PFSK-1 (cell line): ENCODE data around the gene FAM83B.

Source experiments
- POLR2AphosphoS5 ChIP-seq: IDR thresholded peaks from 2 replicates; pipeline ENCODE4 v1.6.1; 2012; ENCODE audit warnings: low read depth, mild to moderate bottlenecking, control low read depth, low read length, moderate library complexity
- SIN3A ChIP-seq: IDR thresholded peaks from 2 replicates; pipeline ENCODE4 v1.6.1; 2012; ENCODE audit warnings: mild to moderate bottlenecking, low read length, moderate library complexity, borderline replicate concordance; ENCODE audit not compliant: insufficient read depth
- TAF1 ChIP-seq: IDR thresholded peaks from 2 replicates; pipeline ENCODE4 v1.6.1; 2012; ENCODE audit warnings: low read length, control low read depth, borderline replicate concordance; ENCODE audit not compliant: insufficient read depth
- TF ChIP-seq, protein P1 (sequence below), 2 experiments: IDR thresholded peaks; 2 replicates each; pipeline versions ENCODE4 v1.6.1 to v1.8.0; 2011 to 2012; ENCODE audit warnings: low read depth in 2 of 2, low read length in 2 of 2, control low read depth in 1 of 2, inconsistent platforms in 1 of 2, mild to moderate bottlenecking in 1 of 2, moderate library complexity in 1 of 2; ENCODE audit not compliant: insufficient read depth in 1 of 2

DNA sequence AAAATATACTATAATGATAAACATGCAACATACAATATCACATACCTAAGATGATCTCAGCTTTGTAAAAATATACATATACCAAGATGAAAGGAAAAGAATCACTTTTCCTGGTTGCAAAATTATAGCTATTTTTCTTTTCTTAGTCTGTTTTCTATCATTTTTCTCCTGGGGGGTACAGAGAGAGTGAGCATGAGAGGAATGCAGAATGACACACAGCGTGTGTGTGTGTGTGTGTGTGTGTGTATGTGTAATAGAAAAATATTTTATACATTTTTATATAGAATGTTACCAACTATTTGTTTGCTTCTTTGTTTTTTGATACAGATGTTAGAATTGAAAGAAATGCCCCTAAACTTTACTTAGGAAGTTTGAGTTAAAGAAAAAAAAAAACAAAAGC, 64.3 kb downstream of the FAM83B start:
- TF ChIP-seq POLR2AphosphoS5 (no peak), TAF1 (no peak), SIN3A (no peak)
- TF ChIP-seq, protein P1, sequence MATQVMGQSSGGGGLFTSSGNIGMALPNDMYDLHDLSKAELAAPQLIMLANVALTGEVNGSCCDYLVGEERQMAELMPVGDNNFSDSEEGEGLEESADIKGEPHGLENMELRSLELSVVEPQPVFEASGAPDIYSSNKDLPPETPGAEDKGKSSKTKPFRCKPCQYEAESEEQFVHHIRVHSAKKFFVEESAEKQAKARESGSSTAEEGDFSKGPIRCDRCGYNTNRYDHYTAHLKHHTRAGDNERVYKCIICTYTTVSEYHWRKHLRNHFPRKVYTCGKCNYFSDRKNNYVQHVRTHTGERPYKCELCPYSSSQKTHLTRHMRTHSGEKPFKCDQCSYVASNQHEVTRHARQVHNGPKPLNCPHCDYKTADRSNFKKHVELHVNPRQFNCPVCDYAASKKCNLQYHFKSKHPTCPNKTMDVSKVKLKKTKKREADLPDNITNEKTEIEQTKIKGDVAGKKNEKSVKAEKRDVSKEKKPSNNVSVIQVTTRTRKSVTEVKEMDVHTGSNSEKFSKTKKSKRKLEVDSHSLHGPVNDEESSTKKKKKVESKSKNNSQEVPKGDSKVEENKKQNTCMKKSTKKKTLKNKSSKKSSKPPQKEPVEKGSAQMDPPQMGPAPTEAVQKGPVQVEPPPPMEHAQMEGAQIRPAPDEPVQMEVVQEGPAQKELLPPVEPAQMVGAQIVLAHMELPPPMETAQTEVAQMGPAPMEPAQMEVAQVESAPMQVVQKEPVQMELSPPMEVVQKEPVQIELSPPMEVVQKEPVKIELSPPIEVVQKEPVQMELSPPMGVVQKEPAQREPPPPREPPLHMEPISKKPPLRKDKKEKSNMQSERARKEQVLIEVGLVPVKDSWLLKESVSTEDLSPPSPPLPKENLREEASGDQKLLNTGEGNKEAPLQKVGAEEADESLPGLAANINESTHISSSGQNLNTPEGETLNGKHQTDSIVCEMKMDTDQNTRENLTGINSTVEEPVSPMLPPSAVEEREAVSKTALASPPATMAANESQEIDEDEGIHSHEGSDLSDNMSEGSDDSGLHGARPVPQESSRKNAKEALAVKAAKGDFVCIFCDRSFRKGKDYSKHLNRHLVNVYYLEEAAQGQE (IDR thresholded peaks at IDR 0.05; ENCODE audit: insufficient read depth in 1 of 2, low read depth in 2 of 2, low read length in 2 of 2), result no peak
